ENCODE data around the gene PCSK7.
A peak's percentile ranks its signal among the peaks of the same experiment; 100 is the strongest.

The PCSK7 gene

DNA sequence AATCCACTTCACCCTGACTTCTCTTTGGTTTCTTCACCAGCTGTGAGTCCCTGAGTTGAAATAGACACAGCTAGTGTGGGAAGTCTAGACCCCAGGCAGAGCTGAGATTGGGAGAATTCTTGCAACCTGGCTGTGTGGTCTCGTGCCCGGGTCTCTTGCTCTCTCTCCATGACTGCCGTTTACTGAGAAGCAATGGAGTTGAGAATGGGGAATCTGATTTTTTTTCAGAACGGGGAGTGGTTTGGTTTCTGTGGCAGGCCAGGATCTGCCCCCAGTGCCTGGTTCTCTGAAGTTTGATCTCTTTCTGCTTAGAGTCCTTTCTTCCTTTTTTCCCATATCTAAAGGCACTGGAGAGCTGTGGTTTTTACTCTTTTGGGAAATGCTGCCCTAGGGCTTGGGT lies 51.9 kb downstream of the PCSK7 start:
- no peak for DNase-seq

DNA sequence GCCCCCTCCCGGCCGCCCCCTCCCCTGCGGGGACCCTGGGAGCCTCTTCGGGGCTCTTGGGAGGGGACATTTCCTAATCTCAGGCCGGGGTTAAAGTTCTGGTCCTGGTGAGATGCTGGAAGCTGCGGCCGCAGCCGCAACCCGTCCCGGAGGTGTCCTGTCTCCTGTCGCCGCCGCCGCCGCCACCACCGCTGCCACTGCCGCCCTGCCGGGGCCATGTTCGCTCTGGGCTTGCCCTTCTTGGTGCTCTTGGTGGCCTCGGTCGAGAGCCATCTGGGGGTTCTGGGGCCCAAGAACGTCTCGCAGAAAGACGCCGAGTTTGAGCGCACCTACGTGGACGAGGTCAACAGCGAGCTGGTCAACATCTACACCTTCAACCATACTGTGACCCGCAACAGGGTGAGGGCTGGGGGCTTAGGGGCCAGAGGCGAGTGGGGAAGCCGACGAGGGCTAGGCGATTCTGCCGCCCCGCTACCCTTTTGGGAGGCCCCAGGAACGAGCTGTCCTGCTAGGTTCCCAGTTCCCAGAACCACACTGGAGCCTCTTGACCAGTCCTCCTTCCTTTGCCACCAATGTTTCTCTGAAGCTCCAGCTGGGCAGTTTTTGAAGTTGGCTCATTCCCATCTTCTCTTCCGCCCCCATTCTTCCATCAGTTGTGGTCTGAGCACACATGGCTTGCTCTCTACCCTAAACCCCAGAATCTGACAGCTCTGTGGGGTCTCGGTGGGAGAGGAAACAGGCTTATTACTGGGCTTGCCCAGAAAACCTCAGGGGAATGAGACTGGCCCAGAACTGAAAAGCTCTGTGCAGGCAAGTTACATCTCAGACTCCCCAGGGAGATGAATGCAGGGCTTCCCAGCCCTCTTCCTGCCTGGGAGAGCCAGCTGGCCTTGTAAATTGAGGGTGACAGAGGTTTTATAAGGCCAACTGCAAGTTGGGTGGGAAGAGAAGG lies 52.5 kb downstream of the PCSK7 start:
- DNase-seq, result peak; percentile 35

DNA sequence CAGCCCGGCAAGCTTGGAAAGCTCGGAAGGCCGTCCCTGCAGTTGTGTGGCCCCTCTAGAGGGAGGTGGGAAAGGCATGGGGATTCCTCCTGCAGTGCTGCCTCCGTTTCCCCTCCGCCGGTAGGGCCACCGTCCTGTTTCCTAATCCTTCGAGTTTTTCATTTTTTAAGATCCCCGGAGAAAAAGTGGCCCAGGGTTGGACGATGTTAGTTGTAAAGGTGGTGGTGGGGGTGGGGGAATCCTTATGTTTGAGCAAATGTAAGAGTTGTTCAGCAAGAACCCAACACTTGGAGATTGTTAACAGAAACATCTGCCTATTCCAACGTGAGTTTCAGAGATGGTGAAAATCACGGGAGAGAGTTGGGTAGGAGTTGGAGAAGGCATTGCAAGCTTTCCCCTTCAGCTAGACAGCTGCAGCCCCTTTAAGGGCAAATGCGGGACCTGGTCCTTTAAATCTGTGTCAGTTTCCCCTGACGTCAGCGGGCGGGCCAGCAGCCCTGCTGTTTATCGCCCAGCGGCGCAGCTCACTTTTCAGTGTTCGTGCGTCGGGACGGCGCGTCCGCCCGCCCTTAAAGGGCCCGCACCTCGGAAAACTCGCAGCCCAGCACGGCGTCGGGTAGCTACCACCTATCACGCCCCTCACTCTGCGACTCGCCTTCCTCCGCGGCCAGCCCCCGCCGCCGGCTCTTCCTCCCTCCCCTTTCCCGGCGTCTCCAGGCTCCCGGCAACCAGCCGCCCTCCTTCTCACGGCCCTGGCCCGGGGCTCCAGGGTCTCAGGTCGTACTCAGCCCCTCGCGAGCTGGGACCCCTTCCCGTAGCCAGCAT lies 53.5 kb downstream of the PCSK7 start, which contains the start of gene SIDT2:
SIDT2 (plus strand) TSS at position 534 of the 825 bp plus-strand sequence. CDS start 521 bp downstream, outside the sequence.
- DNase-seq, result peak; percentile 82

DNA sequence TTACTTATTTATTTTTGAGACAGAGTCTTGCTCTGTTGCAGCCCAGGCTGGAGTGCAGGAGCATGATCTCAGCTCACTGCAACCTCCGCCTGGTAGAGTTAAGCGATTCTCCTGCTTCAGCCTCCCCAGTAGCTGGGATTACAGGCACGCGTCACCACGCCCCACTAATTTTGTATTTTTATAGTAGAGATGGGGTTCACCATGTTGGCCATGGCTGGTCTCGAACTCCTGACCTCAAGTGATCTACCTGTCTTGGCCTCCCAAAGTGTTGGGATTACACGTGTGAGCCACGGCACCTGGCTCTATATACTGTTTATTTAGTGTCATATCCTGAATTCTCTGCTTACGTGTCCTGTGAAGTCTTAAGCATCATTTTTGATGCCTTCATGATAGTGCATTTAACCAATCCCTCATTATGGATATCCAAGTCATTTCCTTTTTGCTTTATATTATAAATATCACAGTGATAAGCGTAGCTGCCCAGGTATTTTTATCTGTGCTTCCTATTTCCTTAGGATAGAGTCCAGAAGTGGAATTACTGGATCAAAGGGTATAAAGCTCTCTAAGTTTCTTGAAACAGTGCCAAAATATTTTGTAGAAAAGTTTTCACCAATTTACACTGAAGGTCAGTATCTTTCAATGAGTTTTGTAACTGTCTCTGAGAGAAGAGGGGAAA lies 54.2 kb downstream of the PCSK7 start:
- DNase-seq, result no peak

DNA sequence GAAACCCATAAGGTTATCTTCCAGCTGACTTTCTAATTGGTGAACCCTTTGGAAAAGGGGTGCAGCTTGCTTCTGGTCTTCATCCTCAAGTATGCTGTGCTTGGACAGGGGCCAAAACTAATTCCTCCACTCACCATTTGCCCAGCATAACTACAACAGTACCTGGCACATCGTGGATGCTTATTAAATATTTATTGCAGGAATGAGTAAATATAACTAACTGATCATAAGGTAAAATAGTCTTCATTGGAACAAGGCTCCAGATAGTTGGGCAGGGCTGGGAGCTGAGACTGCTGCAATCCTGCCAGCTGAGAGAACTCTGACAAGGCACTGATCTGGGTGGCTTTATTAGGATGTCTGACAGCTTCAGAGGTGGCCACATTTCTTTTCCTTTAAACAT lies 55.7 kb downstream of the PCSK7 start:
- DNase-seq, result no peak

DNA sequence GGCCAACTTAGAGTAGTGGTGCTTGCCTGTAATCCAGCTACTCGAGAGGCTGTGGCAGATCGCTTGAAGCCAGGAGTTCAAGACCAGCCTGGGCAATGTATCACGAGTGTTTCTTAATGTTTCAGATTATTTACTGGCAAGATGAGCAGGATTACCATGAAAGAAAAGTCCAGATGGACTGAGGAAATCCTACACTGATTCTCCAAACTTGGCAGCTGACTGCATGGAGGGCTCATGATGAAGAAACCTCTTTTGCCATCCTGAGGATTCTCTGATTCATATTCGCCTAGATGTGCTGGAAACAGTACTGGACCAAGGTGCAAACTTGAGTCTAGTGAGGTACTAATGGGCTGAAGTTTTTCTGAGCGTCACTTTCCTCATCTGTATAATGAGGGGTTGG lies 56.1 kb downstream of the PCSK7 start:
- no peak for DNase-seq

DNA sequence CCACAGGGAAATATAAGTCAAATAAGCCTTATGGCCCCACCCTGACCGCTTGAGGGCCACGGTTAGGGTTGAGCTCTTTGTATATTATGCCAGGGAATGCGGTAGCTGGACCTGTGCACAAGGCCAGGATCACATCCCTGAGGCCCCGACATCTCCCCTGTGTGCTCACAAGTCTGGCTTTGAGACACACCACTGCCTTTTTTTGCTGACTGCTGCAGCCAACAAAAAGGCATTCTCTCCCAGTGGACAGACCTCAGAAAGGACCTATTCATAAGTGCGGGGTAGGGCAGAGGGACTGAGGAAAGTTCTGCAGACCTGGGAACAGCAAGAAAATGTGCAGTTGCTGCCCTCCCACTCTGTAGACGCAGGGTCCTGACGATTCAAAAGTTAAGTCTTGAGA lies 56.8 kb downstream of the PCSK7 start:
- DNase-seq, result no peak

DNA sequence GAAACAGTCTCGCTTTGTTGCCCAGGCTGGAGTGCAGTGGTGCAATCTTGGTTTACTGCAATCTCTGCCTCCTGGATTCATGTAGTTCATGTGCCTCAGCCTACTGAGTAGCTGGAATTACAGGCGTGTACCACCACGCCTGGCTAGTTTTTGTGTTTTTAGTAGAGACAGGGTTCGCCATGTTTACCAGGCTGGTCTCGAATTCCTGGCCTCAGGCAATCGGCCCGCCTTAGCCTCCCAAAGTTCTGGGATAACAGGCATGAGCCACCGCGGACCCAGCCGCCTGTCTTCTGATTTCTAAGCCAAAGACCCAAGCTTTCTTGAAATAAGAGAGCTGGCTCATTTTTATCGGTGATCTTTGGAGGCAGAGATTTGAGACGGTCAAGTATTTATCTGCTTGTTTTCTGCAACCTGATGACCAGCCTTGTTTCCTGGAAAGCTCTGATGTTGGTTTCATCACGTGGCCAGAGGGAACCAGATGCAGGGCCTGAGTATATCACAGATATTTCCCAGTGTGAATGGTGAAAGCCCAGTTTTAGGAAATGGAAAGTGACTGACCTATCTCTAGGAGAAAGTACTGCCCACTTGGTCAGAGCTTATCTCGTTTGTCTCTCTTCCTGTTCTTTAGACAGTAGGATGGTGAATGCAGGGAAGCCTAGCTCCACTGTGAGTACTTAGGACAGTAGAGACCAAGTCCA lies 59.0 kb downstream of the PCSK7 start:
- DNase-seq, result no peak

DNA sequence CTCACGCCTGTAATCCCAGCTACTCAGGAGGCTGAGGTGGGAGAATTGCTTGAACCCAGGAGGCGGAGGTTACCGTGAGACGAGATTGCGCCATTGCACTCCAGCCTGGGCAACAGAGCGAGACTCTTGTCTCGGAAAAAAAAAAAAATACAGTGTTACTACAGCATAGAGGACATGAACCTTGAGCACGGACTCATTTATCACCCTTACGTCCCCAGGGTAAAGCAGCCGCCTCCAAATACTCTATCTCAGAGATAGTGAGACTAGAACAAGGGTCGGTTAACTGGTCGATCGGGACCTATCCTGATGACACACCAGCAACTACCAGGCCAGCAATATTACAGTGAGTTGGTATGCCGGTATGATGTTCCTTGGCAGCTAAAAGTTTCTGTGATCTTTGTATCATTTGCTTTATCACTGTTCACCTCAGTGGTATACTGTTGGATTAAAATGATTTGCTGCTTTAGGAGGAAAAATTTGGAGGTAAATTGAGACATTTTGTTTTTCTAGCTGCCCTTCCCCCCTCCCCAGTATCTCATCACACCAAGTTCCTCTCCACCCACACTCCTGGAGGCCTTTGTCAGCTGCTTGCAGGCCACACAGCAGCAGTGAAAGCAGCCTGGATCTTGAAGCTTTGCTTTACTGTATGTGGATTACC lies 60.3 kb downstream of the PCSK7 start:
- no peak for DNase-seq

DNA sequence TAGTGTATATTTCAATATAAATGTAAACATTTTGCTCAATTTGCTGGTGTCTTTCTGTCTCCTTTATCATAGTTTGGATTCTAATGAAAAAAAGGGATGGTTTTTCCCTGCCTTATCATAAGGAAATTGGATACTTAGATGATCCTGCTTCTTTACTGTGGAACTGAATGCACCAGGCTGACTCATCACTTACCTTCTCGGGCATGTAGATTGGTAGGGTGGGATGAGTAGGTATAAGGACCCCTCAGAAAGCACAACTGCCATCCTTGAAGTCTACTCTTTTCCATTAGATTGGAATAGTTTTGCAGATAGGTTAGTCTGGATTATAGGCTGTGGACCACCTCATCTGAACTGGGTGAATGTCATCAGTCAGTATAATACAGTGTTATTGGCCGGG lies 60.9 kb downstream of the PCSK7 start:
- DNase-seq, result no peak

DNA sequence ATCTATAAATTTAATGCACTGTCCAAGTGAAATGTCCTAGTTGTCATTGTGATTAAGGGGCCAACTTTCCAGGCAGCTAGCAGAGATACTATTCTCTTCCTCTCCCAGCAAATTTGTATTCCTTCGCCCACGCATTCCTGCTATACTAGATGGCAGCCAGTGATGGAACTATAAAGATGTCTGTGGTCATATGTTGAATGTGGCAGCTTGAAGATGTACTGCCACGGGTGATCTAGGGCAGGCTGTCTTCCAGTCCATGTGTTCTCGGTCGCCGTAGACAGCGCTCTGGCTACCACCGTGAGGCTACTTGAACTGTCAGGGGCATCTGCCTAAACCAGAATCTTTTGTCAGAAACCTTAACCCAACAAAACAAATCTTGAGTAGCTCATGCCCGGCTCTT lies 61.7 kb downstream of the PCSK7 start:
- no peak for DNase-seq

DNA sequence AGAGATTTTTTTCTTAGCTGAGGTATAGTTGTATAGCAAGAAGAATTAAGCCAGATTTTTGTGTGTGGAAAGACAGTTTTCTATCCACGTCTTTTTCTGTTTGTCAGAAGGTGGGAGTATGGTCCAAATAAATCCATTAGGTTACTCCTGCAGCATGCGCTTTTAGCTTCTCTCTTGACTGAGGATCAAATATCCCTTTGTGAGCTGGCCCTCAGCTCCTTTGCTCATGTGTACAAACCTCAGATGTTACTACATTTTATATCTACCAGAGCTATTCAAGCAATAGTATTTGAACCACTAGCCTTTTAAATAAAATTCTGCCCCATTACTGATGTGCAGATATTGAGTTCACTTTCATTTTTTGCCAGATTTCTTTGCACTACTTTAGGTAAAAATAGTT lies 62.1 kb downstream of the PCSK7 start:
- no peak for DNase-seq

DNA sequence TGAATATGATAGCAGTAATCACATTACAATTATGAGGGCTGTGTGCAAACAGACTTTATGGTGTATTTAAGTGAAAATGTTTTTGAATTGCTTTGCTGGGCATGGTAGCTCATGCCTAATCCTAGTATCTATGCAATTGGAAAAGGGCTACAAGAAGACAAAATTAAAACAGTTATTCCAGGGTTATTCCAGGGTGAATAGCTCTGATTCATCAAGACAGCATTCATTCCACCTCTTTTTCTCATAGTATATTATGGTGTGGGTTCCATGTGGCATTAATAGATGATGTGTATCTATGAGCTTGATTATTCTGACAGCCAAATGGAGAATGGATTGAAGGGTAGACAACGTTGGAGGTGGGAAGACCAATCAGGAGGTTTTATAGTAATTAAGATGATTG lies 65.4 kb downstream of the PCSK7 start:
- DNase-seq, result no peak

DNA sequence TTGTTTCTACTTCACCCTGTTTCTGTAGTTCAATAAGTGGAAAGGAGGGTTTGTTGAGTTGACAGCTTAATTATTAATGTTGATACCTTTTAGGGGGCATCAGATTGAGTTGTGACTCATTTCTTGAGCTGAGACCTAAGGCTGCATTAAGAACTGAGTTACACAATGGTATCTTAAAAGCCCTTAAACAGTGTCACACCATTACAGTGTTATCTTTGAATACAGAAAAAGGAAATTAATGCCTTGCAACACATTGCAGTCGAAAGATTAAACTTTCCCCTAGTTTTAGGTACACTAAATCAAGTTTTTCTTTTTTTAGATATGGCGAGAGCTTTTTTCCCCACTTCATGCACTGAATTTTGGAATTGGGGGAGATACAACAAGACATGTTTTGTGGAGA lies 71.0 kb downstream of the PCSK7 start:
- no peak for DNase-seq

DNA sequence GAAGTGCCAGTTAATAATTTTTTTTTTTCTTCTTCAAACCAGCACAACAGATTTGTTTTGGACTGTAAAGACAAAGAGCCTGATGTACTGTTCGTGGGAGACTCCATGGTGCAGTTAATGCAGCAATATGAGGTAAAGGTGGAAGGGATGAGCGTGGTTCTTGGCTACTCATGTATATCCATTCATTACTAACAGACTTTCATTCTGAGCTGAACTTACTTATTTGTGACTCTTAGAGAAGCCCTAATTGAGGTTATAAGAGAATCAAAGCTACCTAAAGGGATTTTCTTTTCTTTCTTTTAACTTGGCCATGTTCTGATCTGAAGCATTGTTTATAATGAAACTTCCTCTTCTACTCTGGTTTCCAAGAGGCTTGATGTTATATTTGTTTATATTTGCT lies 72.0 kb downstream of the PCSK7 start:
- no peak for DNase-seq

DNA sequence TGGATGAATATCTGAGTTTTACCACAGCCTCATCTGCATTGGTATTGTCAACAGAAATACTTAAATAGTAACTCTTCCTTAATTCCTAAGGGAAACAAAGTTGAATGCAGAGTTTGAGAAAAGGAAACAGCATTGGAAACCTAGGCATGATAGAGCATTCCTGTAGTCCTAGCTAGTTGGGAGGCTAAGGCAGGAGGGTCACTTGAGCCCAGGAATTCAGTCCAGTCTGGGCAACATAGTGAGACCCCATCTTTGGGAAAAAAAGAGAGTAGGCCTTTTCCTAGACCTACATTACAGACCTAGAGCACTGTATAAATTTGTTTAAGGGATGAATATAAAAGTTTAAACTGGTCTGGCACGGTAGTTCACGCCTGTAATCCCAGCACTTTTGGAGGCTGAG lies 74.4 kb downstream of the PCSK7 start:
- no peak for DNase-seq

DNA sequence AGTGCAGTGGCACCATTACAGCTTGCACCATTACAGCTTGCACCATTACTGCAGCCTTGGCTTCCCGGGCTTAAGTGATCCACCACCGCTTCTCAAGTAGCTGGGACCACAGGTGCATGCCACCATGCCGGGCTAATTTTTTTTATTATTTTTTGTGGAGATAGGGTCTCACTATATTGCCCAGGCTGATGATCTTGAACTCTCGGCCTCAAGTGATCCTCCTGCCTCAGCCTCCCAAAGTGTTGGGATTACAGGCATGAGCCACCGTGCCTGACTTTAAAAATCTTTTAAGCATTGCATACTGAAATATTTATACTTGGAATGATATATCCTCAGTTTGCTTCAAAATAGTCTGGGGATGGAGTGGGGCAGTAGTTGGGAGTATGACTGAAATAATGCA lies 77.4 kb downstream of the PCSK7 start:
- DNase-seq, result no peak

All from activated effector memory CD4-positive, alpha-beta T cell treated with Interleukin-2 at 50 U/mL for 16 hours (primary cell).